GM06990 (cell line): ENCODE measurements around the gene AKNA.

Source experiments
- DNase-seq: peaks from one replicate; pipeline ENCODE4 v3.0.0-alpha.2; 2011; ENCODE audit not compliant: insufficient read length; ENCODE audit errors: extremely low read depth
- H3K27me3 ChIP-seq: replicated peaks from 2 replicates; pipeline ENCODE4 v1.6.0; 2011; ENCODE audit warnings: low read length; ENCODE audit not compliant: control insufficient read depth, insufficient read depth
- H3K36me3 ChIP-seq: 2 replicates; pipeline ENCODE4 v1.5.1; 2011; ENCODE audit warnings: low read length; ENCODE audit not compliant: control insufficient read depth, insufficient read depth
- H3K4me3 ChIP-seq: replicated peaks from 2 replicates; pipeline ENCODE4 v1.5.1; 2011; ENCODE audit warnings: low read depth, mild to moderate bottlenecking, control low read depth, low read length
- CTCF ChIP-seq: IDR thresholded peaks from 2 replicates; pipeline ENCODE4 v1.5.1; 2011; ENCODE audit warnings: low read length, control low read depth, mild to moderate bottlenecking, inconsistent platforms; ENCODE audit not compliant: insufficient read depth, poor library complexity, severe bottlenecking

Gene AKNA

DNA sequence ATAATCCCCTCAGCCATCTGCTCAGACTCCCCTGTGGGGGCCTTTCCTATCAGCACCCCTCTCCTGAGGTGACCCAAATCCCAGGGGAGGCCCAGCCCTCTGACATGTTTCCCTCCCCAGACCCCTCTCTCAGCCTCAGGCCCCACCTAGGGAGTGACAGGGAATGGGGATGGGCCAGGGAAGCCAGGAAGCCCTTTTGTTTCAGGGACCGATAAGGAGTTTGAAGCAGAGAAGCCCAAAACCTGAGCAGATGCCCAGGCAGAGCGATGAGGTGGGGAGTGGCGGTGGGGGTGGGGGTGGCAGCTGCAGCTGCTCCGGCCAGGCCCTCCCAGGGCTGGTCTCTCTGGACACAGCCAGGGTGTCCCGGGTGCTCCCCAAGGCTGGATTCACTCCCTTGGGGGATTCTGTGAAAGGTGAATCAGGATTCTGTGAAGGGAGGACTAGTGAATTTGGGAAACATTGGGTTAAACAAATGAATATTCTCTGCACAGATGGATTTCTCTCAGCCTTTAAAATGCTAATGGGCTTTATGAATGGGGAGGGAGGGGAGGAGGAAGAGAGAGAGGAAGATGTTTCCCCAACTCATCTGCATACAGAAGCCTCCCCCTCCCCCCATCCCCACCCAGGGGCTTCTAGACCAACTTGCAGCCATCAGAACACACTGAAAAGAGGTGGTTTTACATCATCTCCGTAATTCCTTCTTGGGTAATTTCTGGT lies 17.4 kb downstream of the AKNA start:
- H3K4me3 ChIP-seq: no peak overlapping the region
- no peaks in the 10 kb centered on the region for H3K27me3 ChIP-seq
- DNase-seq: no peak
- no peak for TF ChIP-seq CTCF
- peaks cover 47% of the 10 kb centered on the region for H3K36me3 ChIP-seq

DNA sequence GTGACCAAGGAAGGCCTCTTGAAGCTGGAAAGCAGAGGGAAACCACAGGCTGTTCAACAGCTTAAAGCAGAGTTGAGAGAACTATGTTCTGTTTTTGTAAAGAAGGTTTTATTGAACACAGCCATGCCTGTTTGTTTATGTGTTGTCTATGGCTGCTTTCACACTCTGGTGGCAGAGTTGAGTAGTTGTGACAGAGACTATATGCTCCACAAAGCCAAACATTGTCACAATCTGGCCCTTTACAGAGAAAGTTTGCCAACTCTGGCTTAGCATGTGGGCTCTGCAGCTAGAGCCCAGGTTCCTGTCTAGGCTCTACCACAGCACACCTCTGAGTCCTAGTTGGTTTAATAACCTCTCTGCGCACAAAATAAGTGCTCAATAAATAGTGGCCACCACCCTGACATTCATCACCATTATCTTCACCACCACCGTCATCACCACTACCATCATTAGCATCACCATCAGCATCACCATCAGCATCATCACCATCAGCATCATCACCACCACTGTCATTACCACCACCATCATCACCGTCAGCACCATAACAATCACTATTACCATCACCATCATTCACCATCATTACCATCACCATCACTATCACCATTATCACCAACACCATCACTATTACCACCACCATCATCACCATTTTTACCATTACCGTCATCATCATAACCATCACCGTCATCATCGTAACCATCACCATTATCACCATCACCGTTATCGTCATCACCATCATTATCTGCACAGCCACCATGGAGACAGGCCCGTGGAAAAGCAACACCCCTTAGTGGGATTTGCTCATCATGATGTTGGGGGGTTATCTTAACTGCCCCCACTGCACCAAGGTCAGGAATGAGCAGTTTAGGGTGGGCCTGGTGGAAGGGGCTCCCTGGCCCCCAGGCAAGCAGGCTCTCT lies 18.3 kb downstream of the AKNA start:
- TF ChIP-seq CTCF: no peak
- peaks cover 49% of the 10 kb centered on the region for H3K36me3 ChIP-seq
- H3K4me3 ChIP-seq: no peak overlapping the region
- no peaks in the 10 kb centered on the region for H3K27me3 ChIP-seq
- no peak for DNase-seq

- no peak for TF ChIP-seq CTCF
- Histone ChIP-seq H3K36me3 (peaks cover 52% of the 10 kb centered on the region), H3K4me3 (no peak overlapping the region), H3K27me3 (no peaks in the 10 kb centered on the region)
- no peak for DNase-seq
Measured at GRCh38 chr9:114367772-114368569, 19.8 kb downstream of the AKNA start.

GRCh38 chr9:114367366-114367765 lies 20.4 kb downstream of the AKNA start:
- Histone ChIP-seq H3K36me3 (peaks cover 53% of the 10 kb centered on the region), H3K27me3 (no peaks in the 10 kb centered on the region), H3K4me3 (no peak overlapping the region)
- TF ChIP-seq CTCF: no peak
- no peak for DNase-seq

DNA sequence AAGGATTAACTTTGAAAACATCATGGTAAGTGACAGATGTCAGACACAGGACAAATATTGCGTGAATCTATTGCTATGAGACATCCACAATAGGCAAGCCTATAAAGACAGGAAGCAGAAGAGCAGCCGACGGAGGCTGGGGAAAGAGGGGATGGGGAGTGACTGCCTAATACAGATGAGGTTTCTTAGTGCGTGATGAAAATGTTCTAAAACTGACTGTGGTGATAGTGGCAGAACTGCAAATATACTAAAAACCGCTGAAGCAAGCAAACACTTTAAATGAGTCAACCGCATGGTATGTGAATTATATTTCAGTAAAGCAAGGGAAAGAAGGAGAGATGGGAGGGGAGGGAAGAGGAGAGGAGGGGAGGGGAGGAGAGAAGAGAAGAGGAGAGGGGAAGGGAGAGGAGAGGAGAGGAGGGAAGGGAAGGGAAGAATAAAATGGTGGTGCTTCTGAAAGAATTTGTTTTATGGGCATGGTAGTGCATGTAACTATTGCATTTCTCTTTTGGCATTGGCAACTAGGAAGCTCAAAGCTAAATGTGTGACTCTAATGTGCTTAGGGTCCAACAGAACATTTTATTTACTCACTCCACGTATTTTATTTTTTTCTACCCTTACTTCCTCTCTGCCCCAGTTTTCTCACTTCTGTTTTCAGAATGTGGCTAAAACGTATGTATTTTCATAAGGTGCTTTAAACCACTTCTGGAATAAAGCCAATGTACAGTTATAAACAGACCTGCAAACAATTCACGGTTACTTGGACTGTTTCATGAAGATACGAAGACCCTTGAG lies 21.3 kb downstream of the AKNA start:
- no peak overlapping the region for H3K4me3 ChIP-seq
- DNase-seq: peak; percentile 66
- peaks cover 53% of the 10 kb centered on the region for H3K36me3 ChIP-seq

More for the DNA sequence above, 21.3 kb downstream of the AKNA start:
- no peaks in the 10 kb centered on the region for H3K27me3 ChIP-seq
- no peak for TF ChIP-seq CTCF
